ENCODE measurements around the gene GYS1. TPM values are rescaled to one million over a fixed set of nuclear protein-coding genes. Genes with fewer than 3 reads are reported as not detected.
"Not testable (repeated sequence)": the region's sequence is repeated elsewhere in the genome, so short reads cannot be mapped to it uniquely, and the experiment has no call there.

GYS1 gene
- total RNA-seq, 6 experiments from 2014 or later = 4.7 to 12.5 (median 8.9) TPM

DNA sequence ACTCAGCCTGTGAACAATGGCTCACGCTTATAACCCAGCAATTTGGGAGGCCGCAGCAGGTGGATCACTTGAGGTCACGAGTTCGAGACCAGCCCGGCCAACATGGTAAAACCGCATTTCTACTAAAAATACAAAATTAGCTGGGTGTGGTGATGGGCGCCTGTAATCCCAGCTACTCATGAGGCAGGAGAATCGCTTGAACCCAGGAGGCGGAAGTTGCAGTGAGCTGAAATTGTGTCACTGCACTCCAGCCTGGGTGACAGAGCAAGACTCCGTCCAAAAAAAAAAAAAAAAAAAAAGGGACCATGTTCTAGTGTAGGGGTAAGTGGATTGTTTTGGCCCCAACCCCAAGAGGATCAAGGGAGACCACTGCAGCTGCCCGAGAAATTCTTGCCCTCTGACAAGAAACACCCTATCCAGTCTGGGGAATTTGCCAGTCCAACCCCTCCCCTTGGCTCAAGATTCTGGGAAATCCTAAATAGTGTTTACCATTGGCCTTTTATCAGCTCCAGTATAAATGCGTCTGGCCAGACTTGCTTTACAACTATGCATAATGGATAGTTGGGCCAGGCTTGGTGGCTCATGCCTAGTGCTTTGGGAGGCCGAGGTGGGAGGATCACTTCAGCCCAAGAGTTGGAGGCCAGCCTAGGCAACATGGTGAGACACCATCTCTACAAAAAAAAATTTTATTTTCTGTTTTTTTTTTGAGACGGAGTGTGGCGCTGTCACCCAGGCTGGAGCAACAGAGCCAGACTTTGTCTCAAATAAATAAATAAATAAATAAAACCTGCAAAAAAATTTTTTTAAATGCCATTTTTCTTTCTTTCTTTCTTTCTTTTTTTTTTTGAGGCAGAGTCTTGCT lies 64.7 kb downstream of the GYS1 start:
- no peaks in the 10 kb centered on the region for H3K36me3 ChIP-seq
- no peak overlapping the region for H3K27ac ChIP-seq
- H3K4me1 ChIP-seq = peaks cover 0 to 3% (median 0%) of the 10 kb centered on the region in 4 donors
- ATAC-seq (peak in 1 of 4 donors; percentile 7), DNase-seq (no peak)
- no peaks in the 10 kb centered on the region for H3K9me3 ChIP-seq
- H3K4me3 ChIP-seq = no peak overlapping the region
- 76% methylated on average over 12 of the region's 15 CpGs for WGBS (ENCODE audit: insufficient coverage, low coverage, low lambda C conversion rate, missing lambda C conversion rate)
- no peaks in the 10 kb centered on the region for H3K27me3 ChIP-seq
- intact Hi-C loops (cut with DNase I) = no loop called here
- TF ChIP-seq POLR2A (IDR thresholded peaks at IDR 0.05) = no peak
- TF ChIP-seq, protein P1, sequence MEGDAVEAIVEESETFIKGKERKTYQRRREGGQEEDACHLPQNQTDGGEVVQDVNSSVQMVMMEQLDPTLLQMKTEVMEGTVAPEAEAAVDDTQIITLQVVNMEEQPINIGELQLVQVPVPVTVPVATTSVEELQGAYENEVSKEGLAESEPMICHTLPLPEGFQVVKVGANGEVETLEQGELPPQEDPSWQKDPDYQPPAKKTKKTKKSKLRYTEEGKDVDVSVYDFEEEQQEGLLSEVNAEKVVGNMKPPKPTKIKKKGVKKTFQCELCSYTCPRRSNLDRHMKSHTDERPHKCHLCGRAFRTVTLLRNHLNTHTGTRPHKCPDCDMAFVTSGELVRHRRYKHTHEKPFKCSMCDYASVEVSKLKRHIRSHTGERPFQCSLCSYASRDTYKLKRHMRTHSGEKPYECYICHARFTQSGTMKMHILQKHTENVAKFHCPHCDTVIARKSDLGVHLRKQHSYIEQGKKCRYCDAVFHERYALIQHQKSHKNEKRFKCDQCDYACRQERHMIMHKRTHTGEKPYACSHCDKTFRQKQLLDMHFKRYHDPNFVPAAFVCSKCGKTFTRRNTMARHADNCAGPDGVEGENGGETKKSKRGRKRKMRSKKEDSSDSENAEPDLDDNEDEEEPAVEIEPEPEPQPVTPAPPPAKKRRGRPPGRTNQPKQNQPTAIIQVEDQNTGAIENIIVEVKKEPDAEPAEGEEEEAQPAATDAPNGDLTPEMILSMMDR (IDR thresholded peaks at IDR 0.05) = no peak

DNA sequence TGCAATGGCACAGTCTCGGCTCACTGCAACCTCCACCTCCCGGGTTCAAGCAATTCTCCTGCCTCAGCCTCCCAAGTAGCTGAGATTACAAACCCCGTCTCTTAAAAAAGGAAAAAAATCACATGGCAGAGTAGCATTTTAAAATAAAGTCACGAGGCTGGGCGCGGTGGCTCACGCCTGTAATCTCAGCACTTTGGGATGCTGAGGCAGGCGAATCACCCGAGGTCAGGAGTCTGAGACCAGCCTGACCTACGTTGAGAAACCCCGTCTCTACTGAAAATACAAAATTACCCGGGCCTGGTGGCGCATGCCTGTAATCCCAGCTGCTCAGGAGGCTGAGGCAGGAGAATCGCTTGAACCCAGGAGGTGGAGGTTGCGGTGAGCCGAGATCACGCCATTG lies 65.4 kb downstream of the GYS1 start:
- H3K27ac ChIP-seq; H3K27me3 ChIP-seq; H3K36me3 ChIP-seq; H3K4me3 ChIP-seq; H3K4me1 ChIP-seq; DNase-seq; intact Hi-C loops (cut with DNase I); H3K9me3 ChIP-seq: not testable (repeated sequence)
- 70% methylated on average over 11 of the region's 17 CpGs for WGBS (ENCODE audit: insufficient coverage, low coverage, low lambda C conversion rate, missing lambda C conversion rate)
- ATAC-seq = peak in 1 of 4 donors; percentile 29

DNA sequence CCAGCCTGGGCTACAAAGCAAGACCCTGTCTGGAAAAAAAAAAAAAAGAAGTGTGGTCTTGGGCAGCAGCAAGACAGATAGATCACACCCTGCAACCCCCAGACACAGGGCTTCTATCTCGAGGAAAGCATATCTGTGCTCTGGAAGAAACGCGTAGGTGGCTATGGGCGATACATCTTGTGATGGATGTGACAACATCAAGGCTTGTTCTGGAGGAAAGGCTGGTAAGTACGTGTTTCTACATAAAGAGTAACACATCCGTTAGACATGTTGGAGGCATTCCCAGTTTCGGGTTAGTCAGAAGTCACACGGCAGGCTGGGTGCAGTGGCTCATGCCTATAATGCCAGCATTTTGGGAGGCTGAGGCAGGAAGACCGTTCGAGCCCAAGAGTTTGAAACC lies 66.2 kb downstream of the GYS1 start:
- no peak for TF ChIP-seq POLR2A (IDR thresholded peaks at IDR 0.05)
- TF ChIP-seq, protein P1 (IDR thresholded peaks at IDR 0.05) = no peak
- H3K9me3 ChIP-seq = no peaks in the 10 kb centered on the region
- no peak overlapping the region for H3K27ac ChIP-seq
- H3K36me3 ChIP-seq = peaks cover 0 to 11% (median 3%) of the 10 kb centered on the region in 4 donors
- DNase-seq (no peak), ATAC-seq (peak; percentile 50 to 80 (median 64))
- H3K4me1 ChIP-seq = no peaks in the 10 kb centered on the region
- 14% methylated on average over 9 of the region's 10 CpGs for WGBS (ENCODE audit: insufficient coverage, low coverage, low lambda C conversion rate, missing lambda C conversion rate)
- no peaks in the 10 kb centered on the region for H3K27me3 ChIP-seq
- intact Hi-C loops (cut with DNase I) = no loop called here
- no peak overlapping the region for H3K4me3 ChIP-seq

DNA sequence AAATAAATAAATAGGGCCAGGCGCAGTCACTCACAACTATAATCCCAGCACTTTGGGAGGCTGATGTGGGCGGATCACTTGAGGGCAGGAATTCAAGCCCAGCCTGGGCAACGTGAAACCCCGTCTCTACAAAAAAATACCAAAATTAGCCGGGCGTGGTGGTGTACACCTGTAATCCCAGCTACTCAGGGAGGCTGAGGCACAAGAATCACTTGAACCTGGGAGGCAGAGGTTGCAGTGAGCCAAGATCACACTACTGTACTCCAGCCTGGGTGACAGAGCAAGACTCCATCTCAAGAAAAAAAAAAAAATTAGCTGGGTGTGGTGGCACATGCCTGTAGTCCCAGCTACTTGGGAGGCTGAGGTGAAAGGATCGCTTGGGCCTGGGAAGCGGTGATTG lies 67.2 kb downstream of the GYS1 start:
- not testable (repeated sequence) for H3K27ac ChIP-seq

DNA sequence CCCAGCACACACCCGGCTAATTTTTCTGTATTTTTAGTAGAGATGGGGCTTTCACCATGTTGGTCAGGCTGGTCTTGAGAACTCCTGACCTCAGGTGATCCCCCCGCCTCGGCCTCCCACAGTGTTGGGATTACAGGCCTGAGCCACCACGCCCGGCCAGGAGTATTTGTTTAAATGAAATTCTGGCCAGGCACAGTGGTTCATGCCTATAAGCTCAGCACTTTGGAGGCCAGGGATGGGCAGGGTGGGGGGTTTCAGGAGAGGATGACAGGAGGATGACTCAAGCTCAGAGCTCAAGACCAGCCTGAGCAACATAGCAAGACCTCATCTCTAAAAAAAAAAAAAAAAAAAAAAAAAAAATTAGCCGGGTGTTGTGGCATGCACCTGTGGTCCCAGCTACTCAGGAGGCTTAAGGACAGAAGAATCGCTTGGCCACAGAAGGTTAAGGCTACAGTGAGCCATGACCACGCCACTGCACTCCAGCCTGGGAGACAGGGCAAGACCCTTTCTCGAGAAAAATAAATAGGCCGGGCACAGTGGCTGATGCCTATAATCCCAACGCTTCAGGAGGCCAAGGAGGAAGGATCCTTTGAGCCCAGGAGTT lies 67.8 kb downstream of the GYS1 start:
- Histone ChIP-seq H3K9me3 (no peaks in the 10 kb centered on the region), H3K4me1 (no peaks in the 10 kb centered on the region), H3K27me3 (no peaks in the 10 kb centered on the region), H3K36me3 (peaks cover 3 to 25% (median 9%) of the 10 kb centered on the region in 4 donors), H3K27ac (no peak overlapping the region), H3K4me3 (no peak overlapping the region)
- TF ChIP-seq, protein P1 (IDR thresholded peaks at IDR 0.05) = no peak
- no peak for TF ChIP-seq POLR2A (IDR thresholded peaks at IDR 0.05)
- peak in 2 of 4 donors; percentile 3 to 11 for ATAC-seq
- DNase-seq = no peak
- WGBS (ENCODE audit: insufficient coverage, low coverage, low lambda C conversion rate, missing lambda C conversion rate) = 71% methylated on average over 8 of the region's 11 CpGs
- intact Hi-C loops (cut with DNase I) = no loop called here

More for the DNA sequence above, 67.2 kb downstream of the GYS1 start:
- intact Hi-C loops (cut with DNase I); H3K9me3 ChIP-seq; H3K4me3 ChIP-seq; DNase-seq; H3K4me1 ChIP-seq; H3K27me3 ChIP-seq; ATAC-seq: not testable (repeated sequence)
- peaks cover 3 to 19% (median 8%) of the 10 kb centered on the region in 4 donors for H3K36me3 ChIP-seq
- WGBS (ENCODE audit: insufficient coverage, low coverage, low lambda C conversion rate, missing lambda C conversion rate) = 71% methylated on average over 7 of the region's 8 CpGs
